HG03025 (cell line): ENCODE measurements around the gene SCAMP5.

Source experiments
- ATAC-seq: cut with Tn5 transposase; IDR thresholded peaks from one replicate; pipeline ENCODE4 v1.9.1; 2021; ENCODE audit warnings: mild to moderate bottlenecking, moderate library complexity; ENCODE audit not compliant: unreplicated experiment, low FRiP score

SCAMP5 gene

GRCh38 chr15:75044258-75044878, 49.0 kb downstream of the SCAMP5 start:
- ATAC-seq = no peak

- no peak for ATAC-seq
Measured at GRCh38 chr15:75045332-75046015, 50.1 kb downstream of the SCAMP5 start.

GRCh38 chr15:75048394-75048793, 53.0 kb downstream of the SCAMP5 start:
- no peak for ATAC-seq

GRCh38 chr15:75049392-75049791, 54.0 kb downstream of the SCAMP5 start:
- no peak for ATAC-seq

GRCh38 chr15:75050283-75050682, 54.9 kb downstream of the SCAMP5 start:
- ATAC-seq = no peak

- no peak for ATAC-seq
Measured at GRCh38 chr15:75051191-75051608, 55.8 kb downstream of the SCAMP5 start.

GRCh38 chr15:75051711-75052110, 56.3 kb downstream of the SCAMP5 start:
- ATAC-seq = no peak

- no peak for ATAC-seq
Measured at GRCh38 chr15:75052972-75053747, 57.8 kb downstream of the SCAMP5 start.

- ATAC-seq = no peak
Measured at GRCh38 chr15:75053748-75054125, 58.4 kb downstream of the SCAMP5 start.

- no peak for ATAC-seq
Measured at GRCh38 chr15:75054172-75054897, 59.0 kb downstream of the SCAMP5 start.

- ATAC-seq = no peak
Measured at GRCh38 chr15:75056036-75056435, 60.7 kb downstream of the SCAMP5 start.

GRCh38 chr15:75058127-75058905, 63.0 kb downstream of the SCAMP5 start:
- ATAC-seq = no peak

- no peak for ATAC-seq
Measured at GRCh38 chr15:75059607-75060006, 64.2 kb downstream of the SCAMP5 start.

GRCh38 chr15:75061272-75061671, 65.9 kb downstream of the SCAMP5 start:
- no peak for ATAC-seq

- no peak for ATAC-seq
Measured at GRCh38 chr15:75062706-75063105, 67.3 kb downstream of the SCAMP5 start.

GRCh38 chr15:75063338-75063737, 68.0 kb downstream of the SCAMP5 start:
- ATAC-seq = no peak

- ATAC-seq = no peak
Measured at GRCh38 chr15:75063889-75064288, 68.5 kb downstream of the SCAMP5 start.

GRCh38 chr15:75064846-75065245, 69.5 kb downstream of the SCAMP5 start:
- no peak for ATAC-seq

GRCh38 chr15:75065467-75065850, 70.1 kb downstream of the SCAMP5 start:
- ATAC-seq = no peak

- no peak for ATAC-seq
Measured at GRCh38 chr15:75065851-75066509, 70.6 kb downstream of the SCAMP5 start.
